ENCODE data around the gene CAPN2.
"Not testable (repeated sequence)": the region's sequence is repeated elsewhere in the genome, so short reads cannot be mapped to it uniquely, and the experiment has no call there.

Gene CAPN2

GRCh38 chr1:223803211-223803610, 90.9 kb downstream of the CAPN2 start:
- Histone ChIP-seq H3K27me3 (no peaks in the 10 kb centered on the region), H3K9me3 (no peaks in the 10 kb centered on the region), H3K36me3 (peaks cover 70% of the 10 kb centered on the region), H3K4me3 (ENCODE audit: low read depth, low read length) (no peak overlapping the region), H3K4me1 (no peaks in the 10 kb centered on the region)
- DNase-seq = no peak
- TF ChIP-seq CTCF (IDR thresholded peaks at IDR 0.05; ENCODE audit: low read depth, low read length) = no peak

- H3K36me3 ChIP-seq = peaks cover 28% of the 10 kb centered on the region
- DNase-seq; H3K4me3 ChIP-seq (ENCODE audit: low read depth, low read length); H3K4me1 ChIP-seq; H3K9me3 ChIP-seq; H3K27me3 ChIP-seq: not testable (repeated sequence)
Observed at GRCh38 chr1:223809905-223810304, 97.6 kb downstream of the CAPN2 start.

GRCh38 chr1:223810586-223810985, 98.2 kb downstream of the CAPN2 start:
- Histone ChIP-seq H3K4me1 (no peaks in the 10 kb centered on the region), H3K27me3 (no peaks in the 10 kb centered on the region), H3K9me3 (no peaks in the 10 kb centered on the region), H3K36me3 (peaks cover 26% of the 10 kb centered on the region), H3K4me3 (ENCODE audit: low read depth, low read length) (no peak overlapping the region)
- DNase-seq = no peak
- no peak for TF ChIP-seq CTCF (IDR thresholded peaks at IDR 0.05; ENCODE audit: low read depth, low read length)

GRCh38 chr1:223811634-223812101, 99.3 kb downstream of the CAPN2 start:
- H3K4me1 ChIP-seq = no peaks in the 10 kb centered on the region

GRCh38 chr1:223813645-223814044, 101.3 kb downstream of the CAPN2 start:
- H3K27me3 ChIP-seq = no peaks in the 10 kb centered on the region
- TF ChIP-seq CTCF (IDR thresholded peaks at IDR 0.05; ENCODE audit: low read depth, low read length) = no peak
- DNase-seq = no peak
- H3K36me3 ChIP-seq = peaks cover 13% of the 10 kb centered on the region; the same call in 1 of the 2 replicates
- H3K9me3 ChIP-seq = no peaks in the 10 kb centered on the region
- no peak overlapping the region for H3K4me3 ChIP-seq (ENCODE audit: low read depth, low read length)
- H3K4me1 ChIP-seq = no peaks in the 10 kb centered on the region

More at GRCh38 chr1:223811634-223812101, 99.3 kb downstream of the CAPN2 start:
- TF ChIP-seq CTCF (IDR thresholded peaks at IDR 0.05; ENCODE audit: low read depth, low read length) = peak; percentile 53
- no peak overlapping the region for H3K4me3 ChIP-seq (ENCODE audit: low read depth, low read length)
- no peaks in the 10 kb centered on the region for H3K27me3 ChIP-seq
- H3K9me3 ChIP-seq = no peaks in the 10 kb centered on the region
- H3K36me3 ChIP-seq = peaks cover 16% of the 10 kb centered on the region
- DNase-seq = no peak

- DNase-seq = no peak
- no peaks in the 10 kb centered on the region for H3K4me1 ChIP-seq
- no peaks in the 10 kb centered on the region for H3K27me3 ChIP-seq
- no peak for TF ChIP-seq CTCF (IDR thresholded peaks at IDR 0.05; ENCODE audit: low read depth, low read length)
- H3K36me3 ChIP-seq = peaks cover 13% of the 10 kb centered on the region; the same call in 1 of the 2 replicates
- H3K9me3 ChIP-seq = no peaks in the 10 kb centered on the region
- H3K4me3 ChIP-seq (ENCODE audit: low read depth, low read length) = no peak overlapping the region
Observed at GRCh38 chr1:223815020-223815853, 102.9 kb downstream of the CAPN2 start.
